HG02678 (cell line): ENCODE measurements around the gene BPIFB2.
"Not testable (repeated sequence)": the region's sequence is repeated elsewhere in the genome, so short reads cannot be mapped to it uniquely, and the experiment has no call there.

ENCODE experiments used
- ATAC-seq: cut with Tn5 transposase; IDR thresholded peaks from one replicate; pipeline ENCODE4 v1.9.1; 2021; ENCODE audit warnings: mild to moderate bottlenecking, moderate library complexity; ENCODE audit not compliant: unreplicated experiment

The BPIFB2 gene

GRCh38 chr20:33007376-33008335 is at the start of gene BPIFB2:
Gene BPIFB2 (plus strand): TSS chr20:33007704. CDS start chr20:33008575, 871 bp downstream.
- no peak for ATAC-seq

GRCh38 chr20:32958574-32958973 is 48.9 kb upstream of the BPIFB2 start:
- ATAC-seq, result no peak

- no peak for ATAC-seq
Measured at GRCh38 chr20:32959351-32960221, 47.9 kb upstream of the BPIFB2 start.

GRCh38 chr20:32960222-32960518 is 47.3 kb upstream of the BPIFB2 start:
- ATAC-seq, result no peak

- ATAC-seq, result no peak
Measured at GRCh38 chr20:32960849-32961731, 46.4 kb upstream of the BPIFB2 start.

GRCh38 chr20:32962053-32962452 is 45.5 kb upstream of the BPIFB2 start:
- ATAC-seq, result no peak

GRCh38 chr20:32962646-32963045 is 44.9 kb upstream of the BPIFB2 start:
- ATAC-seq, result not testable (repeated sequence)

GRCh38 chr20:32963176-32963575 is 44.3 kb upstream of the BPIFB2 start:
- no peak for ATAC-seq

- ATAC-seq, result no peak
Measured at GRCh38 chr20:32964575-32964974, 42.9 kb upstream of the BPIFB2 start.

GRCh38 chr20:32965115-32965514 is 42.4 kb upstream of the BPIFB2 start:
- no peak for ATAC-seq

GRCh38 chr20:32965581-32966373 is 41.7 kb upstream of the BPIFB2 start:
- no peak for ATAC-seq

GRCh38 chr20:32966382-32966781 is 41.1 kb upstream of the BPIFB2 start:
- ATAC-seq, result no peak

GRCh38 chr20:32966881-32967781 is 40.4 kb upstream of the BPIFB2 start:
- ATAC-seq, result no peak

- no peak for ATAC-seq
Measured at GRCh38 chr20:32967961-32968457, 39.5 kb upstream of the BPIFB2 start.

- ATAC-seq, result no peak
Measured at GRCh38 chr20:32968478-32969241, 38.8 kb upstream of the BPIFB2 start.

GRCh38 chr20:32969356-32970114 is 38.0 kb upstream of the BPIFB2 start:
- ATAC-seq, result no peak
